HG02852 (cell line): ENCODE data around the gene DIS3L2.

Experiments
- ATAC-seq: cut with Tn5 transposase; IDR thresholded peaks from one replicate; pipeline ENCODE4 v1.9.1; 2021; ENCODE audit warnings: mild to moderate bottlenecking, moderate library complexity; ENCODE audit not compliant: unreplicated experiment

Gene DIS3L2

GRCh38 chr2:232052591-232052990, 91.1 kb downstream of the DIS3L2 start:
- no peak for ATAC-seq

- no peak for ATAC-seq
These were observed 92.3 kb downstream of the DIS3L2 start for GRCh38 chr2:232053777-232054176.

GRCh38 chr2:232058063-232058877, 96.8 kb downstream of the DIS3L2 start:
- no peak for ATAC-seq

GRCh38 chr2:232058931-232059330, 97.4 kb downstream of the DIS3L2 start:
- ATAC-seq, result no peak

GRCh38 chr2:232061265-232061664, 99.8 kb downstream of the DIS3L2 start:
- no peak for ATAC-seq

- ATAC-seq, result no peak
These were observed 111.5 kb downstream of the DIS3L2 start for GRCh38 chr2:232073026-232073425.

- ATAC-seq, result no peak
These were observed 112.2 kb downstream of the DIS3L2 start for GRCh38 chr2:232073699-232074098.

- no peak for ATAC-seq
These were observed 113.6 kb downstream of the DIS3L2 start for GRCh38 chr2:232075080-232075479.

GRCh38 chr2:232075859-232076258, 114.3 kb downstream of the DIS3L2 start:
- no peak for ATAC-seq

GRCh38 chr2:232076272-232076671, 114.8 kb downstream of the DIS3L2 start:
- no peak for ATAC-seq

- ATAC-seq, result no peak
These were observed 115.2 kb downstream of the DIS3L2 start for GRCh38 chr2:232076736-232077135.

- no peak for ATAC-seq
These were observed 123.7 kb downstream of the DIS3L2 start for GRCh38 chr2:232085164-232085563.

GRCh38 chr2:232085826-232086425, 124.4 kb downstream of the DIS3L2 start:
- ATAC-seq, result no peak

GRCh38 chr2:232088771-232089170, 127.3 kb downstream of the DIS3L2 start:
- ATAC-seq, result no peak

GRCh38 chr2:232094201-232094600, 132.7 kb downstream of the DIS3L2 start:
- no peak for ATAC-seq

GRCh38 chr2:232094883-232095282, 133.4 kb downstream of the DIS3L2 start:
- ATAC-seq, result no peak

GRCh38 chr2:232097260-232097659, 135.7 kb downstream of the DIS3L2 start:
- no peak for ATAC-seq

- no peak for ATAC-seq
These were observed 136.2 kb downstream of the DIS3L2 start for GRCh38 chr2:232097758-232098157.

GRCh38 chr2:232102380-232102779, 140.9 kb downstream of the DIS3L2 start:
- no peak for ATAC-seq

- no peak for ATAC-seq
These were observed 141.7 kb downstream of the DIS3L2 start for GRCh38 chr2:232103140-232103737.

GRCh38 chr2:232104076-232104646, 142.6 kb downstream of the DIS3L2 start:
- ATAC-seq, result no peak

- no peak for ATAC-seq
These were observed 150.0 kb downstream of the DIS3L2 start for GRCh38 chr2:232111551-232111950.
